IMR-90 (cell line): ENCODE results near the gene CDH12. TPM values are rescaled to one million over a fixed set of nuclear protein-coding genes. Genes with fewer than 3 reads are reported as not detected.

Experiments
- ATAC-seq: fragments of 200-7000 bp; cut with Tn5 transposase; 2 replicates; pipeline ENCODE4 v1.9.1; 2020; ENCODE audit warnings: low read depth, mild to moderate bottlenecking, moderate library complexity
- BruUV-seq: library from RNA; stranded (reverse); fragments of 400-500 nt; replicated peaks from 2 replicates; lab custom pipeline; 2021; lab: Mats Ljungman, UMichigan
- CTCF ChIA-PET: fragments of 300-600 bp; formaldehyde crosslinking; extraction: SDS; loops from one replicate; lab custom pipeline; 2021; ENCODE audit warnings: antibody characterized with exemption; lab: Yijun Ruan, JAX
- POLR2A ChIA-PET: fragments of 300-600 bp; sonication (Branson Sonifier 250); formaldehyde crosslinking; loops from one replicate; lab custom pipeline; 2022; ENCODE audit warnings: antibody characterized with exemption; ENCODE audit not compliant: unreplicated experiment; lab: Charles Lee
- DNase-seq: peaks from one replicate; pipeline ENCODE4 v3.0.0; 2013
- H2AFZ ChIP-seq: replicated peaks from 2 replicates; pipeline ENCODE3; 2013; ENCODE audit warnings: low read length, mild to moderate bottlenecking; ENCODE audit not compliant: poor library complexity
- H2AK5ac ChIP-seq: 2 replicates; pipeline ENCODE4 v1.6.1; 2013; ENCODE audit warnings: low read depth, low read length, inconsistent platforms
- H2AK9ac ChIP-seq: replicated peaks from 2 replicates; pipeline ENCODE3; 2013; ENCODE audit warnings: mild to moderate bottlenecking, low read depth, low read length, moderate library complexity; ENCODE audit not compliant: poor library complexity
- H2BK120ac ChIP-seq: 2 replicates; pipeline ENCODE4 v1.6.1; 2013; ENCODE audit warnings: low read depth, low read length, inconsistent platforms
- H2BK15ac ChIP-seq: 3 replicates; pipeline ENCODE4 v1.6.1; 2013; ENCODE audit warnings: low read depth, low read length, inconsistent platforms
- H2BK20ac ChIP-seq: 2 replicates; pipeline ENCODE4 v1.6.1; 2013; ENCODE audit warnings: low read depth, mild to moderate bottlenecking, inconsistent platforms, low read length, moderate library complexity
- H2BK5ac ChIP-seq: 2 replicates; pipeline ENCODE4 v1.6.1; 2013; ENCODE audit warnings: mild to moderate bottlenecking, low read depth, low read length, inconsistent platforms; ENCODE audit not compliant: poor library complexity, severe bottlenecking
- H3K14ac ChIP-seq: replicated peaks from 2 replicates; pipeline ENCODE4 v1.6.1; 2013; ENCODE audit warnings: low read depth, low read length, inconsistent platforms
- H3K18ac ChIP-seq: 2 replicates; pipeline ENCODE4 v1.6.1; 2013; ENCODE audit warnings: low read depth, low read length, control low read depth
- H3K23ac ChIP-seq: 2 replicates; pipeline ENCODE4 v1.6.1; 2013; ENCODE audit warnings: low read depth, low read length, inconsistent platforms
- H3K27ac ChIP-seq: 2 replicates; pipeline ENCODE4 v1.5.1; 2013; ENCODE audit warnings: mild to moderate bottlenecking, control low read depth, low read length; ENCODE audit not compliant: insufficient read depth
- H3K27me3 ChIP-seq: 2 replicates; pipeline ENCODE4 v1.6.1; 2013; ENCODE audit warnings: low read length; ENCODE audit not compliant: control insufficient read depth, insufficient read depth
- H3K36me3 ChIP-seq: 2 replicates; pipeline ENCODE4 v1.6.1; 2013; ENCODE audit warnings: low read length, mixed read lengths; ENCODE audit not compliant: control insufficient read depth, insufficient read depth
- H3K4ac ChIP-seq: 2 replicates; pipeline ENCODE4 v1.6.1; 2013; ENCODE audit warnings: low read depth, low read length, inconsistent platforms
- H3K4me1 ChIP-seq: 2 replicates; pipeline ENCODE4 v1.6.1; 2013; ENCODE audit warnings: low read length, mixed read lengths; ENCODE audit not compliant: control insufficient read depth, insufficient read depth
- H3K4me2 ChIP-seq: 2 replicates; pipeline ENCODE4 v1.6.1; 2013; ENCODE audit warnings: low read depth, mild to moderate bottlenecking, control low read depth, low read length, moderate library complexity
- H3K4me3 ChIP-seq: 2 replicates; pipeline ENCODE4 v1.5.1; 2013; ENCODE audit warnings: low read depth, mild to moderate bottlenecking, control low read depth, low read length, moderate library complexity; ENCODE audit not compliant: insufficient read depth
- H3K56ac ChIP-seq: 2 replicates; pipeline ENCODE4 v1.6.1; 2013; ENCODE audit warnings: low read length, inconsistent platforms; ENCODE audit not compliant: insufficient read depth; ENCODE audit errors: extremely low read depth
- H3K79me1 ChIP-seq, 2 experiments: 2 replicates each; pipeline ENCODE4 v1.6.1; 2013; ENCODE audit warnings: low read length in 2 of 2, inconsistent platforms in 1 of 2, low read depth in 1 of 2
- H3K9ac ChIP-seq: 2 replicates; pipeline ENCODE4 v1.6.1; 2013; ENCODE audit warnings: low read depth, low read length, control low read depth
- H3K9me1 ChIP-seq: 2 replicates; pipeline ENCODE4 v1.6.1; 2013; ENCODE audit warnings: low read length, inconsistent platforms; ENCODE audit not compliant: insufficient read depth
- H3K9me3 ChIP-seq: 2 replicates; pipeline ENCODE4 v1.6.1; 2013; ENCODE audit warnings: low read length; ENCODE audit not compliant: control insufficient read depth, insufficient read depth
- H4K20me1 ChIP-seq: 2 replicates; pipeline ENCODE4 v1.6.1; 2013; ENCODE audit warnings: low read length, inconsistent platforms; ENCODE audit not compliant: insufficient read depth
- H4K5ac ChIP-seq: 2 replicates; pipeline ENCODE4 v1.6.1; 2013; ENCODE audit warnings: mild to moderate bottlenecking, low read depth, low read length, control low read depth
- H4K8ac ChIP-seq, 2 experiments: 2 replicates each; pipeline ENCODE4 v1.6.1; 2013; ENCODE audit warnings: low read depth in 2 of 2, low read length in 2 of 2, control low read depth in 1 of 2, inconsistent platforms in 1 of 2
- H4K91ac ChIP-seq: 2 replicates; pipeline ENCODE4 v1.6.1; 2013; ENCODE audit warnings: low read depth, low read length, inconsistent platforms; ENCODE audit not compliant: insufficient read depth
- ELK1 ChIP-seq: fragments of 150-350 bp; IDR thresholded peaks from 2 replicates; pipeline ENCODE4 v1.6.1; 2016; ENCODE audit warnings: low read depth, mild to moderate bottlenecking, low read length, moderate library complexity, borderline replicate concordance
- MXI1 ChIP-seq: IDR thresholded peaks from 2 replicates; pipeline ENCODE4 v1.6.1; 2012; ENCODE audit warnings: low read depth, mild to moderate bottlenecking, low read length, moderate library complexity, borderline replicate concordance
- NFE2L2 ChIP-seq: fragments of 150-350 bp; IDR thresholded peaks from 2 replicates; pipeline ENCODE4 v1.6.1; 2016; ENCODE audit warnings: low read depth, mild to moderate bottlenecking, low read length
- POLR2A ChIP-seq: IDR thresholded peaks from 2 replicates; pipeline ENCODE4 v1.6.1; 2012; ENCODE audit warnings: mild to moderate bottlenecking, low read depth, low read length
- RFX5 ChIP-seq: IDR thresholded peaks from 2 replicates; pipeline ENCODE4 v1.8.0; 2012; ENCODE audit warnings: low read depth, mild to moderate bottlenecking, low read length, moderate library complexity
- dilution Hi-C: fragments of 300-500 bp; cut with HindIII; formaldehyde crosslinking; loops from one replicate; pipeline ENCODE4 v1.14.3; 2018; ENCODE audit warnings: low sequenced_read_pairs; ENCODE audit not compliant: unreplicated experiment
- in situ Hi-C: fragments of 300-500 bp; cut with MboI; formaldehyde crosslinking; loops from 3 replicates; pipeline ENCODE4 v1.14.3; 2019; ENCODE audit warnings: low sequenced_read_pairs, inconsistent platforms, mixed read lengths
- intact Hi-C: fragments of 100-400 bp; cut with micrococcal nuclease; formaldehyde crosslinking; loops from 2 replicates; pipeline ENCODE4 v1.10.0; 2022
- polyA plus RNA-seq, 3 experiments: library from polyadenylated mRNA; depleted of rRNA; stranded (reverse); fragments of >200 nt; gene quantifications; 2 replicates each; pipeline ENCODE4 v1.2.3, GENCODE V29; 2012; ENCODE audit warnings: low replicate concordance in 1 of 3
- total RNA-seq: library from RNA; depleted of rRNA; stranded (reverse); fragments of >200 nt; gene quantifications from 2 replicates; pipeline ENCODE4 v1.2.3, GENCODE V29; 2012

The CDH12 gene
- total and polyA plus RNA-seq, 2 of the 4 experiments (the other 2 are of a cell fraction), result not detected

- no peaks in the 10 kb centered on the region for H4K20me1 ChIP-seq
- H3K14ac ChIP-seq, result no peak overlapping the region
- H3K4me2 ChIP-seq, result no peak overlapping the region
- H4K5ac ChIP-seq, result no peak overlapping the region
- no peak overlapping the region for H2AK9ac ChIP-seq
- H3K27ac ChIP-seq, result no peak overlapping the region
- no peaks in the 10 kb centered on the region for H3K9me1 ChIP-seq
- in situ Hi-C loops (no loop called here), intact Hi-C loops (no loop called here), dilution Hi-C loops (no loop called here)
- H2AFZ ChIP-seq, result no peak overlapping the region
- H3K18ac ChIP-seq, result no peak overlapping the region
- ATAC-seq, result no peak
- BruUV-seq, result no TSS peak
- no peak overlapping the region for H4K8ac ChIP-seq
- no peaks in the 10 kb centered on the region for H3K4me1 ChIP-seq
- POLR2A ChIA-PET, result no interaction called here
- H3K9me3 ChIP-seq, result no peaks in the 10 kb centered on the region
- H3K4me3 ChIP-seq, result no peak overlapping the region
- H3K23ac ChIP-seq, result no peak overlapping the region
- H2AK5ac ChIP-seq, result no peak overlapping the region
- no peak overlapping the region for H3K9ac ChIP-seq
- CTCF ChIA-PET, result no interaction called here
- no peak overlapping the region for H4K91ac ChIP-seq
- H3K79me1 ChIP-seq, result no peaks in the 10 kb centered on the region
- H2BK15ac ChIP-seq, result no peak overlapping the region
- DNase-seq, result no peak
- no peak overlapping the region for H2BK20ac ChIP-seq
- H3K4ac ChIP-seq, result no peak overlapping the region
- TF ChIP-seq POLR2A, result no peak
- TF ChIP-seq NFE2L2, result no peak
- no peak for TF ChIP-seq ELK1
- no peak for TF ChIP-seq RFX5
- no peak for TF ChIP-seq MXI1
- H3K36me3 ChIP-seq, result no peaks in the 10 kb centered on the region
- no peak overlapping the region for H2BK120ac ChIP-seq
- H3K27me3 ChIP-seq, result no peaks in the 10 kb centered on the region
- no peak overlapping the region for H3K56ac ChIP-seq
- H2BK5ac ChIP-seq, result no peak overlapping the region
These were observed 744.6 kb downstream of the CDH12 start for GRCh38 chr5:22108545-22108944.
